Eye (tissue), 1 donor: ENCODE measurements around the gene PRKN.
"Not testable (repeated sequence)": the region's sequence is repeated elsewhere in the genome, so short reads cannot be mapped to it uniquely, and the experiment has no call there.

Source experiments
- DNase-seq: peaks from one replicate; pipeline ENCODE4 v3.0.0-alpha.2; 2015

PRKN gene

DNA sequence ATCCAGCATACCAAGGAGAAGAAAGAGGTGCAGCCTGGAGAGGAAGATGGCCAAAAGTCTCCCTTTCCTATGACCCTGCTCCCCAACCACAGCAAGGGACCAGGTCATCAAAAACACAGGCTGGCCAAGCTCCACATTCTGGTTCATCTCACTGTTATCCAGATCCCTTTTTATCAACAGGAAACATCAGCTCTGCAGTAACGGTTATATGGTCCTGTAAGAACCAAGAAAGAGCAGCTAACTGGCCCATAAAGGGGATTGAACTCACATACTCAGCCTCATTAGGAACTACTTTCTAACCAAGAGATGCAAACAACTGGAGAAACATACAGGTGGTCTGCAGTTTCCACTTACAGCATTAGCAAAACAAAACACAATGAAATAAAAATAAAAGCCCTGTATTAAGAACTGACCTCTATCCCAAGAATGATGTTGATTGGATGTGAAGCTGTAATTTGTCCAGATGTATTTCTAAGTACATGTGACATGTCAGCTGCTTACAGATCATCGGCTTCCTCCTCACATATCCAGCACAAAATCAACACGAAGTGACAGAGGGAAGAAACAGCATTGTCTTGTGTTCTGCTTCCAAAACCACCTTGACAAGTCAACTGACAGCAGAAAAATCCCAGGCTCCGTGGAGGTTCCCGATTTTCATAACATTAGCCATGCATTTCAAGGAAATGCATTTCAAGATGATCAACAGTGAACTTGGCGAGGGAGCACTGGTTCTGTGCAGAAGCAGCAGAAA is 896.5 kb downstream of the PRKN start:
- DNase-seq = peak; percentile 86

DNA sequence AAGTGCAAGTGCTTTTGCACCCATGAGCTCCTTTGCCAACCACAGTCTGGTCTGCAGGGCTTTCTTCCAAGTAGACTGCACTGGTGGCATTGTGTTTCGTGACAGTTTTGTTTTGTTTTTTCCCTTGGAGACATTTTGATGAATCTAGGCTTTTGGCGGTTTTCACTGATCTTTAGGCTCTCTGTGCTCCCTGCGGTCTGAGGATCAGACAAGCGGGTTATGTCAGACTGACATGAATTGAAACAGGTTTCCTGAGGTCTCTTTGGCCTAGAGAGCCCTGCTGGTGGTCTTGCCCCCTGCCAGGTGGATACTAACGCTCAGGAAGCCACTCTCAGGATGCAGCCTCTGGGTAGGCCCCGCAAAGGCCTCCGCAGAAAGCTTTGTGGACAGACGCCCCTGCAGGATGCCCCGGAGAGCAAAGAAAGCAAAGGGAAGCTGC is 898.3 kb downstream of the PRKN start:
- no peak for DNase-seq

DNA sequence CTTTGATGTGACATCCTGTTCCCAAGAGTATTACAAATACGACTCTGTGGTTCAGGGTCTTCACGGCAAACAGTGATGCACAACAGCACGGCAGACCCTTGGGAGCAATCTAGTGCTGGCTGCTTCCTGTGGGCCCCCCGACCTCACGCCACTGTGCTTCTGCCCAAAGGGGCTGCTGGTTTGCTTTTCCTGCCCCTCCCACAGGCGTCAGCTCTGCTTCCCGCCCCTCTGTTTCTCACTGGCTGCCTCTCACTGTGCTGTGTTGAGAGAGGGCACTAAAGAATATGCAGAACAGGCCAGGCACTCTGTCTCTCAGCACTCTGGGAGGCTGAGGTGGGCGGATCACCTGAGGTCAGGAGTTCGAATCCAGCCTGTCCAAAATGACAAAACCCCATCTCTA is 899.2 kb downstream of the PRKN start:
- DNase-seq = no peak

GRCh38 chr6:161826512-161826911 is 901.1 kb downstream of the PRKN start:
- DNase-seq = no peak

DNA sequence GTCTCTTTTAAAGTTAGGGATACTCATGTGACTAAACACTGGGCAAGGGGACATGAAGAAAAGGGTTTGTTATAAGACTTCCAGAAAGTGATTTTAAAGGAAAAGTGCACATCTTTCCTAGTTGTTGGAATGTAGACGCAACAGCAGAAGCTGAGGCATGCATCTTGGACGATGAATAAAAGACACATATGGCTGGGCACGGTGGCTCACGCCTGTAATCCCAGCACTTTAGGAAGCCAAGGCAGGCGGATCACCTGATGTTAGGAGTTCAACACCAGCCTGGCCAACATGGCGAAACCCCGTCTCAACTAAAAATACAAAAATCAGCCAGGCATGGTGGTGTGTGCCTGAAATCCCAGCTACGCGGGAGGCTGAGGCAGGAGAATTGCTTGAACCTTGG is 905.4 kb downstream of the PRKN start:
- not testable (repeated sequence) for DNase-seq

- no peak for DNase-seq
Observed at GRCh38 chr6:161817881-161818280, 909.7 kb downstream of the PRKN start.

GRCh38 chr6:161815965-161816364 is 911.6 kb downstream of the PRKN start:
- no peak for DNase-seq

DNA sequence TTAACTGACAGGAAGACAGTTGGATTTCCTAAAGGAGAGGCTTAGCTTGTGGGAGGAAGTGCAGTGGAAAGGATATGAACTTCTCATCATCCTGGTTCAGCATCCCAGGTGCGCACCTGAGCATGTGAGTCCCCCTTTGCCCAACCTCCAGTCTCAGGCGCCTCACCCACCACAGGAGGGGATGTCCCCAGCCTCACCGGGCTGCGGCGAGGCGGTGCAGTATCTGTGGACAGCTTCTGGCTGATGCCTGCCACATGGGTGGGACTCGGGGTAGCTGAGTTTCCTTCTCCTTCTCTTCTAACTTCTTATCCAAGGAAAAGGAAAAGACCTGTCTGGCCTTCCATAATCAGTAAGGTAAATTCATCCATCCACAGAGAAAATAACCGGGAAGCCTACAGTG is 914.4 kb downstream of the PRKN start:
- DNase-seq = no peak

DNA sequence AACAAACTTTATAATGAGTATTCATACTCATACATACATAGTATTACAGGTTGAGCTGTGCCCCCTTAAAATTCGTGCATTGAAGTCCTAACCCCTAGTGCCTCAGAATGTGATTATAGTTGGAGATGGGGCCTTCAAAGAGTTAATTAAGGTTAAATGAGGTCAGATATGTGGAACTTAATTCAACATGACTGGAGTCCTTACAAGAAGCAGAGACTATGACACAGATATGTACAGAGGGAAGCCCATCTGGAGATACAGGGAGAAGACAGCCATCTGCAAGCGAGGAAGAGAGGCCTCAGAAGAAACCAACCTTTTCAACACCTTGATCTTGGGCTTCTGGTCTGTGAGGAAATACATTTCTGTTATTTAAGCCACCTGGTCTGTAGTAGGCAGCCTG is 917.6 kb downstream of the PRKN start:
- peak; percentile 75 for DNase-seq

- no peak for DNase-seq
Observed at GRCh38 chr6:161804838-161805237, 922.7 kb downstream of the PRKN start.

- DNase-seq = no peak
Observed at GRCh38 chr6:161803131-161803530, 924.4 kb downstream of the PRKN start.

DNA sequence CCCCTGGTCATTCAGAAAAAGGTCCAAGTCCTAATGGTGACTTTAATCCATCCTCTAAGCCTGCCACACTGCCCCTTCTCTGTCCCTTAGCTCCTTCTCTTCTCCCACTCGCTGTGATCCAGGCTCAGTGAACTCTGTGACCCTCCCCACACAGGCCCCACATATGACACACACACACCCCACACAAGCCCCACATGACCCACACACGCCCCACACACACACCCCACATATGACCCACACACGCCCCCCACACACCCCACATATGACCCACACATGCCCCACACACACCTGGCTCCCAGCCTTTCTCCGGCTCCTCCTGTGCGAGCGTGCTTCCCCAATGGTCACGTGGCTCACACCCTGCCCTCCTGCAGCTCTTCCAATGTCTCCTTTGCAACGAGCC is 925.3 kb downstream of the PRKN start:
- no peak for DNase-seq

DNA sequence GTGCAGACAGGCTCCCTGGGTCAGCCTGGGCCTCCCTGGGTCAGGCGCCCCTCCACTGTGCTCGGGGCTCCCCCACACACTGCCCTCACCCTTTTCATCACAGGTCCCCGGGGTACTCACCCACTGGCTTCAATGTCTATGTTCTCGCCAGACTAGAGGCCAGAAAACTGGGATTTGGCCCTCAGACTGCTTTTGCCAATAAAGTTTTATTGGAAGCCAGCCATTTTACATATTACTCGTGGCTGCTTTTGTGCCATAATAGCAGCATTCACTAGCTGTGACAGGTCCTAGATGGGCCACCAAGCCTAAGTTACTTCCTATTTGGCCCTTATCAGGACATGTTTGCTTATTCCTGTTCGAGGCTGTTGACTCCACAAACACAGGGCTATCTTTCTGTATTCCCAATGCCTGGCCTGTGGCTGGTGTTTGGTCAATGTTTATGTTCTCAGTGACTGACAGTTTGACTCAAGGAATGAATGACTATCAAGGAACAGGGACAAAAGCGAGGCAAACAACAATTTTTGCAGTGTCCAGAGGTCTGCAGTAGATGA is 928.6 kb downstream of the PRKN start:
- no peak for DNase-seq

- DNase-seq = no peak
Observed at GRCh38 chr6:161796681-161797080, 930.9 kb downstream of the PRKN start.

DNA sequence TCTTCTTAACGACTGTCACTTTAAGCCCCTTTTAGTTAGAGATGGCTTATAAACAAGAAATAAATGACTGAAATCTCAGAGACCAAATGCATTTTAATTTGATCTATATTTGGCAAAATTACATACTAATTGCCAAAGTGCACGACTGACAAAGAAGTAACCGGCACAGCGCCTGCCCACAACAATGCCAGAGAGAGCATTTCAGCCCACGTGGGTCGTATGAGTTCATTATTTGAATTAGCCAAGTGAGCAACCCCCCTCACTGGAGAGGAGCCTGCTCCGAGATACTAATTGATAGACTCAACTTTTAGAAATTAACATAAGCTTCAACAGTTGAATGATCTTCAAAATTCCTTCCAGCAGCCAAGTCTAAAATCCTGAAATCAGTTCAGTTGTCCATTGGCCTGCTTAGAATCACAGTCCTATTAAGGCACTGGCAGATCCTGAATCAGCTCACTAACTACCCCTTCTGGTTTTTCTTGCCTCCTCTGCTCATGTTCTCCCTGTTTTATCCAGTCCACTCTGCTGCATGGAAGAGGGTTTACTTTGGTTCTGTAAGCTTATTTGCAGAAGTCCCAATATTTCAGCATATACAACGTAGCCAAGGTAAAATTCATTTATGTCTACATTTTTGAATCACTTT is 934.6 kb downstream of the PRKN start:
- DNase-seq = peak; percentile 58

DNA sequence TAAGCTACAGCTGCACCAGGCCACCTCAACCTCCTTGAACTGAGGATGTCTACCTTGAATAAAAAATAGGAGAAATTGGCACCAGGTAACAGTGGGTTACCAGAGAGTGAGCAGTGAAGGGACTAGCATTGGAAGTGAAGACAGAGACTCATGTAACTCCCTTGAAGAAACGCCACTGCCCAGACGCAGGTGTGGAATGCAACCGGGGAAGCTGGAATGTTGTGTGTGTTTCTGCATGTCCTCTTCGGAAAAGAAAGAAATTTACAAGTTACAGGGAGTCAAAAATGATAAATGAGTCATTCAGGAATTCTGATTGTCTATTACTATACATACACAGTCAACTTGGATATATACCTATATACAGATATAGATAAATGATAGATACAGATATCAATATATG is 939.0 kb downstream of the PRKN start:
- DNase-seq = no peak

GRCh38 chr6:161772176-161772575 is 955.4 kb downstream of the PRKN start:
- DNase-seq = no peak

DNA sequence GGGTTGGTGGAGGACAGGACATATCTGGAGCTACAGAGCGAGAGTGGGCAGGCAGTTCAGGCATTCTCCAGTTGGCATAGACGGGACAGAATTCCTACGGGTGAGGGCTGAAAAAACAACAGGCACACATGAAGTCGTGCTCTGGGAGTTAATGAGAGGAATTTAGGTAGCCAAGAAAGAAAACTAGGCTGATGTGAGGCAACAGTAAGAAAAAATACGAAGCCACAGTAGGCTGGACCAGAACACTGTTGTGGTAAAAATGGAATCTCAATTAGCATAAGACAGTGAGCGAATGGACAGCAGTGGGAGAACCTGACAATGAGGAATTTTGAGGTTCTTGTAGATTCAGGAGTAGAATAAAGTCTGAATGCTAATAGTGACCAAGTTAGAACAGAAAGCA is 965.6 kb downstream of the PRKN start:
- no peak for DNase-seq

GRCh38 chr6:161755080-161755479 is 972.5 kb downstream of the PRKN start:
- no peak for DNase-seq

- no peak for DNase-seq
Observed at GRCh38 chr6:161750686-161751085, 976.9 kb downstream of the PRKN start.

GRCh38 chr6:161749576-161749975 is 978.0 kb downstream of the PRKN start:
- no peak for DNase-seq

- peak; percentile 91 for DNase-seq
Observed at GRCh38 chr6:161748535-161749416, 978.8 kb downstream of the PRKN start.

DNA sequence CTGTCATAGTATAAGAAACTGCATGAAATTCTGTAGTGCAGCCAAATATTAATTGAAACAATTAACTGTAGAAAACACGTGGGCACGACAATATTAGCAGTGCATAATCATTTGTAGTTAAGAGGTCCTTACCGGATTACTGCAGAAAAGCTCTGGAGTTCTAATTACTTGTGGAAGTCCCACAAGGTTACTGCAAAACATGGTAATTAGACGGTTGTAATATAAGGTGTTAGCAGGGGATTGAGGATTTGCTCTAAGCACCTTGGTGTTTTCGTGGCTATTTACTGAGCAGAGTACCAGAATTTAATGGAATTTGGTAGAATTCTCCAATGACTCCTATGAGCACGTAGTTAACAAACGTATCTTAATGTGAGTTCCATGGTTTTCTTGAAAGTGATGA is 980.1 kb downstream of the PRKN start:
- no peak for DNase-seq
